Dendritic cell treated with granulocyte-macrophage colony-stimulating factor and Interleukin-4, amounts not matched to agents 40 ng/mL and 50 ng/mL, for 4 days (primary cell): ENCODE measurements around the gene ENKUR.

Experiments used
- H3K27ac Mint-ChIP-seq: one replicate; pipeline ENCODE4 v1.8.0; 2022; ENCODE audit warnings: mild to moderate bottlenecking, mixed read lengths
- H3K27me3 Mint-ChIP-seq: one replicate; pipeline ENCODE4 v1.8.0; 2022; ENCODE audit warnings: mild to moderate bottlenecking, mixed read lengths
- H3K36me3 Mint-ChIP-seq: one replicate; pipeline ENCODE4 v1.8.0; 2022; ENCODE audit warnings: low read depth, mixed read lengths
- H3K4me1 Mint-ChIP-seq: one replicate; pipeline ENCODE4 v1.8.0; 2022; ENCODE audit warnings: low read depth, mixed read lengths
- H3K4me3 Mint-ChIP-seq: one replicate; pipeline ENCODE4 v1.8.0; 2022; ENCODE audit warnings: mild to moderate bottlenecking, moderate library complexity, mixed read lengths
- H3K9me3 Mint-ChIP-seq: one replicate; pipeline ENCODE4 v1.8.0; 2022; ENCODE audit warnings: mixed read lengths
- intact Hi-C: fragments of 100-400 bp; cut with micrococcal nuclease; formaldehyde crosslinking; loops from one replicate; pipeline ENCODE4 v1.15.0; 2022

ENKUR gene

GRCh38 chr10:25047088-25047487, 31.1 kb upstream of the ENKUR start:
- intact Hi-C loops: no loop called here
- Mint-ChIP-seq H3K4me1 (no peaks in the 10 kb centered on the region), H3K4me3 (no peak overlapping the region), H3K27me3 (peaks cover 2% of the 10 kb centered on the region), H3K36me3 (no peaks in the 10 kb centered on the region), H3K27ac (no peak overlapping the region), H3K9me3 (no peaks in the 10 kb centered on the region)

- no peak overlapping the region for H3K4me3 Mint-ChIP-seq
- no peaks in the 10 kb centered on the region for H3K36me3 Mint-ChIP-seq
- H3K4me1 Mint-ChIP-seq: no peaks in the 10 kb centered on the region
- intact Hi-C loops: no loop called here
- H3K9me3 Mint-ChIP-seq: no peaks in the 10 kb centered on the region
- H3K27ac Mint-ChIP-seq: no peak overlapping the region
- H3K27me3 Mint-ChIP-seq: peaks cover 2% of the 10 kb centered on the region
Measured at GRCh38 chr10:25046641-25047040, 30.7 kb upstream of the ENKUR start.

GRCh38 chr10:25039531-25039930, 23.6 kb upstream of the ENKUR start:
- Mint-ChIP-seq H3K4me3 (no peak overlapping the region), H3K27me3 (peaks cover 6% of the 10 kb centered on the region), H3K4me1 (peaks cover 5% of the 10 kb centered on the region), H3K9me3 (no peaks in the 10 kb centered on the region), H3K36me3 (no peaks in the 10 kb centered on the region), H3K27ac (no peak overlapping the region)
- intact Hi-C loops: no loop called here

GRCh38 chr10:25038325-25038724, 22.4 kb upstream of the ENKUR start:
- peaks cover 6% of the 10 kb centered on the region for H3K27me3 Mint-ChIP-seq
- intact Hi-C loops: no loop called here
- H3K9me3 Mint-ChIP-seq: no peaks in the 10 kb centered on the region
- H3K4me1 Mint-ChIP-seq: peaks cover 5% of the 10 kb centered on the region
- H3K27ac Mint-ChIP-seq: no peak overlapping the region
- H3K4me3 Mint-ChIP-seq: no peak overlapping the region
- no peaks in the 10 kb centered on the region for H3K36me3 Mint-ChIP-seq

GRCh38 chr10:25036381-25036780, 20.4 kb upstream of the ENKUR start:
- peaks cover 5% of the 10 kb centered on the region for H3K4me1 Mint-ChIP-seq
- intact Hi-C loops: no loop called here
- H3K4me3 Mint-ChIP-seq: no peak overlapping the region
- H3K9me3 Mint-ChIP-seq: no peaks in the 10 kb centered on the region
- H3K36me3 Mint-ChIP-seq: no peaks in the 10 kb centered on the region
- H3K27ac Mint-ChIP-seq: no peak overlapping the region
- peaks cover 6% of the 10 kb centered on the region for H3K27me3 Mint-ChIP-seq

DNA sequence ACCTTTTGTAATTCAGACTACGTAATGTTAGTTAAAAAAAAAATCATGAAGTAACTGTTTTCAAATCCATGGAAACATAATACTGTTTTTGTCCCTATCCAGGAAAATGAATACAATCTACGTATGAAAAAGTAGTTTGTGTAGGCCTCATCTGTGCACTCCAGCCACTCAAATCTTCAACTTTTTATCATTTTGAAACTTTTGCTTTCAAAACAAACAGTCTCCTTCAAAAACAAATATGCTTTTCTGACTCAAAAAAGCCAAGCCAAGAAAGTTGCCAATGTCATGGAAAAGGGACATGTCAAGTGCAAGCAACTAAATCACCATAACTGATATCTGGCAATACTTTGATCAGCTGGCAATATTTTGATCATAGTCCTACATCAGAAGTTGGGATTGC, 13.6 kb upstream of the ENKUR start:
- Mint-ChIP-seq H3K4me3 (no peak overlapping the region), H3K4me1 (no peaks in the 10 kb centered on the region), H3K36me3 (no peaks in the 10 kb centered on the region), H3K9me3 (no peaks in the 10 kb centered on the region), H3K27me3 (no peaks in the 10 kb centered on the region), H3K27ac (no peak overlapping the region)
- intact Hi-C loops: no loop called here

GRCh38 chr10:25028711-25029110, 12.8 kb upstream of the ENKUR start:
- no peaks in the 10 kb centered on the region for H3K4me1 Mint-ChIP-seq
- no peaks in the 10 kb centered on the region for H3K27me3 Mint-ChIP-seq
- no peak overlapping the region for H3K27ac Mint-ChIP-seq
- H3K4me3 Mint-ChIP-seq: no peak overlapping the region
- no peaks in the 10 kb centered on the region for H3K36me3 Mint-ChIP-seq
- intact Hi-C loops: no loop called here
- no peaks in the 10 kb centered on the region for H3K9me3 Mint-ChIP-seq

DNA sequence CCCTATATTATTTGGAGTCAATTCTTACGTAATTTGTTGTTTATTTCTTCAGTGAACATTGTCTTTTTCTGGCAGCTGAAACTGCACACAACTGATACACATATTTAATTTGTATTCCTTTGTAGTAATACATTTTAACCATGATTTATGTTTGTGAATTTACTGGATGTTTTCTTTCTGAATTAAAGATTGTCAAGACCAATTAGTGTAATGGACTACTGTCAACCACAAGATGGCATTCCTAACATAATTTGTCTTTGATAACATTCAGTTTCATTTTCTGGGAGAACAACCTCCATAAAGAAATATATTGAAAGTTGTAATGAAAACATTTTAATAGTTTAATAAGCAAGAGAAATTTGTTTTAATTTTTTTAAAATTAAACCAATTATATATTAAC, 10.5 kb upstream of the ENKUR start:
- no peak overlapping the region for H3K27ac Mint-ChIP-seq

DNA sequence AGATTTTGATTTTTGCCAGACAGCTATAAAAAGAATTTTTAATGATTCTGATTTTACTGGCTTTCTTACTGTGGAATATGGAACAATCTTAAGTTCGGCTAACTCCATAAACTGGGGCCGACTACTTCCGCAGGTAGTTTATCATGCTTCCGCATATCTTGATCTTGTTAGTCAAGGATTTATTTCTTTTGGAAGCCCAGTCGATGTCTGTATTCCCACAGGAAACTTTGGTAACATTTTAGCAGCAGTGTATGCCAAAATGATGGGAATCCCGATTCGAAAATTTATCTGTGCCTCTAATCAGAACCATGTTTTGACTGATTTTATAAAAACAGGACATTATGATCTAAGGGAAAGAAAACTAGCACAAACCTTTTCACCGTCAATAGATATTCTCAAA, 8.6 kb upstream of the ENKUR start:
- no peak overlapping the region for H3K27ac Mint-ChIP-seq

More for the DNA sequence above, 10.5 kb upstream of the ENKUR start:
- intact Hi-C loops: no loop called here
- Mint-ChIP-seq H3K36me3 (no peaks in the 10 kb centered on the region), H3K4me3 (no peak overlapping the region), H3K9me3 (no peaks in the 10 kb centered on the region), H3K4me1 (peaks cover 5% of the 10 kb centered on the region), H3K27me3 (no peaks in the 10 kb centered on the region)

DNA sequence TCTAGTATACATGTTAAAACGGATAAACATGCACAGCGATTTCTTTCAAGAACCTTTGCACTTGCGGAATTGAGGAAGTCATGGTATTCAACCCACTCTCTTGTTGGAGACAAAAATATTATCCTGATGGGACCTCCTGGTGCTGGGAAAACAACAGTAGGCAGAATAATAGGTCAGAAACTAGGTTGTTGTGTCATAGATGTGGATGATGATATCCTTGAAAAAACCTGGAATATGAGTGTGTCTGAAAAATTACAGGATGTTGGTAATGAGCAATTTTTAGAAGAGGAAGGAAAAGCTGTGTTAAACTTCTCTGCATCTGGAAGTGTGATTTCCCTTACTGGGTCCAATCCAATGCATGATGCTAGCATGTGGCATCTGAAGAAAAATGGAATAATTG, 7.3 kb upstream of the ENKUR start:
- Mint-ChIP-seq H3K27me3 (no peaks in the 10 kb centered on the region), H3K4me1 (peaks cover 5% of the 10 kb centered on the region), H3K27ac (no peak overlapping the region), H3K36me3 (no peaks in the 10 kb centered on the region), H3K4me3 (no peak overlapping the region), H3K9me3 (no peaks in the 10 kb centered on the region)
- intact Hi-C loops: no loop called here

More for the DNA sequence above, 8.6 kb upstream of the ENKUR start:
- H3K4me1 Mint-ChIP-seq: peaks cover 5% of the 10 kb centered on the region
- H3K27me3 Mint-ChIP-seq: no peaks in the 10 kb centered on the region
- intact Hi-C loops: no loop called here
- no peaks in the 10 kb centered on the region for H3K36me3 Mint-ChIP-seq
- H3K4me3 Mint-ChIP-seq: no peak overlapping the region
- H3K9me3 Mint-ChIP-seq: no peaks in the 10 kb centered on the region

- Mint-ChIP-seq H3K27ac (no peak overlapping the region), H3K4me1 (peaks cover 26% of the 10 kb centered on the region), H3K4me3 (no peak overlapping the region), H3K27me3 (no peaks in the 10 kb centered on the region), H3K9me3 (no peaks in the 10 kb centered on the region), H3K36me3 (peaks cover 6% of the 10 kb centered on the region)
- intact Hi-C loops: loop anchor here (10.0 kb wide), 1 partner anchor 154 kb away; no protein-coding TSS in a partner anchor
Measured at GRCh38 chr10:25018703-25019102, 2.7 kb upstream of the ENKUR start.

GRCh38 chr10:25017661-25018060, 1.7 kb upstream of the ENKUR start:
- no peaks in the 10 kb centered on the region for H3K9me3 Mint-ChIP-seq

DNA sequence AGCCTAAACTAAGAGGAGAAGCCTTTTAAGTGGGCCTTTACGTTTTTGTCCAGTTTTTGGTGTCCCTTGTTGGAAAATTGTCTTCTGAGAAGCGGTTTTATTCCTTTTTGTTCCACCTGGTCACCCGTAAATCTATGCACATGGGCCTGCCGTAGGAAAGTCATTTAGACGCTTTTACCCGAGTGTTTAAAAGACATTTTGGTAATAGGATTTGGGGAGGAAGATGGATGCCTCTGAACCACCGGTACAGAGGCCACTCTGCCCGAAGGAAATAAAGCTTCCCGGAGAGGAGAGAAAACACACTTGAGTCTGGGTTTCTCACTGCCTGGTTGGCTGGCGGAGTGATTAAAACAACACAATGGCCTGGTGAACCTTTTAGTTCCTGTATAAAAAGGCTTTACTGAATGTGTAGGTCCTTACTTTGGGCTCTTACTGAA, 1.2 kb upstream of the ENKUR start:
- H3K27me3 Mint-ChIP-seq: no peaks in the 10 kb centered on the region
- intact Hi-C loops: loop anchor here (1.0 to 10.0 kb wide), 2 partner anchors 64 to 152 kb away; no protein-coding TSS in a partner anchor
- H3K36me3 Mint-ChIP-seq: peaks cover 6% of the 10 kb centered on the region
- peak overlapping the region; percentile 97 for H3K27ac Mint-ChIP-seq
- H3K9me3 Mint-ChIP-seq: no peaks in the 10 kb centered on the region
- H3K4me3 Mint-ChIP-seq: peak overlapping the region; percentile 81
- H3K4me1 Mint-ChIP-seq: peaks cover 21% of the 10 kb centered on the region

More at GRCh38 chr10:25017661-25018060, 1.7 kb upstream of the ENKUR start:
- Mint-ChIP-seq H3K4me1 (peaks cover 21% of the 10 kb centered on the region), H3K27ac (peak overlapping the region; percentile 97), H3K4me3 (peak overlapping the region; percentile 81), H3K27me3 (no peaks in the 10 kb centered on the region), H3K36me3 (peaks cover 6% of the 10 kb centered on the region)
- intact Hi-C loops: loop anchor here (1.0 to 10.0 kb wide), 2 partner anchors 64 to 153 kb away; no protein-coding TSS in a partner anchor

DNA sequence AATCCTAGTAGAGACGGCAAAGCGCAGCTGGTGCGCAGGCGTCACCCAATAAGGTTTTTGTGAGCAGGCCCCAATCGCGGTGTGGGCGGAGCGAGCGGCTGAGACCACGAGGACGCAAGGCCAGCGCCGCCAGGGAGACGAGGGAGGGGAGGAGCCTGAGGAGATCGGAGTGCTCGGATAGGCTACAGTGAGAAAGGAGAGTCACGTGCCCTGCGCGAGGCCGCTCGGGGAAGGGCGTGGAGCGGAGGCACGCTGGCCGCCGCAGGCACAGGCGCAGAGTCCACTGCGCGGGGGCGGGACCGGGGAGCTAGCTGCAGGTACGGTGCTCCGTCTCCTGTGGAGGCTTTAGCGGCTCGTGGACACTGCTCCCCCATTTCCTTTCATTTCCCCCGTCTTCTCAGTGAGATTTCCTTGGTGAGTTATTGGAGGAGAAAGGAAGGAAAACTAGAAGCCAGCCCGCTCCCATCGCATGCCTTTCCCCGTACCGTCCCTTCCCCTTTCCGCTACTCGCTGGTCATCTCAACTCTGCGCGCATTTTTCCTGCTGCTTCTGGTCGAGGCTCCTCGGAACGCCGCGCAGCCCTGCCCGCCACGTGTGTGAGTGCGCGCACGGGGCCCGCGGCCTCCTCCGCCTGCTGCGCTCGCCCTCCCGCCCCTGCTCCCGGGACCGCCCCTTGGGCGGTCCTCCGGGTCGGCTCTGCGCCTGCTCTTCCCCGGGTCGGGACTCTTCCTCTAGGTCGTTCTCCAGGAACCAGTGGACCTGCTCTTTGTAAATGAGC, 607 bp upstream of the ENKUR start, which contains the start of gene THNSL1:
Gene THNSL1, plus strand, starts transcription at position 237 of the 778 bp plus-strand sequence. CDS start 6,612 bp downstream, outside the sequence.
- Mint-ChIP-seq H3K9me3 (no peaks in the 10 kb centered on the region), H3K4me3 (peak within 1 kb of the TSS; percentile 81), H3K27me3 (no peaks in the 10 kb centered on the region), H3K36me3 (peaks cover 6% of the 10 kb centered on the region), H3K27ac (peak within 1 kb of the TSS; percentile 97), H3K4me1 (peaks cover 21% of the 10 kb centered on the region)
- intact Hi-C loops: loop anchor here (1.0 to 10.0 kb wide), 3 partner anchors 65 to 292 kb away; no protein-coding TSS in a partner anchor
